Measurements from ENCODE around the gene CDK17. TPM values are rescaled to one million over a fixed set of nuclear protein-coding genes. Genes with fewer than 3 reads are reported as not detected.
"Not testable (repeated sequence)": the region's sequence is repeated elsewhere in the genome, so short reads cannot be mapped to it uniquely, and the experiment has no call there.

Gene CDK17
- total RNA-seq, 4 donors from 2014 or later, result 93.5 to 105 (median 102) TPM

GRCh38 chr12:96412431-96412830 lies 12.2 kb upstream of the CDK17 start:
- Histone ChIP-seq H3K4me3 (no peak overlapping the region), H3K27ac (no peak overlapping the region), H3K4me1 (no peaks in the 10 kb centered on the region), H3K27me3 (no peaks in the 10 kb centered on the region), H3K9me3 (no peaks in the 10 kb centered on the region), H3K36me3 (no peaks in the 10 kb centered on the region)
- DNase-seq, result no peak
- TF ChIP-seq POLR2A (IDR thresholded peaks at IDR 0.05), result no peak
- TF ChIP-seq, protein P1, sequence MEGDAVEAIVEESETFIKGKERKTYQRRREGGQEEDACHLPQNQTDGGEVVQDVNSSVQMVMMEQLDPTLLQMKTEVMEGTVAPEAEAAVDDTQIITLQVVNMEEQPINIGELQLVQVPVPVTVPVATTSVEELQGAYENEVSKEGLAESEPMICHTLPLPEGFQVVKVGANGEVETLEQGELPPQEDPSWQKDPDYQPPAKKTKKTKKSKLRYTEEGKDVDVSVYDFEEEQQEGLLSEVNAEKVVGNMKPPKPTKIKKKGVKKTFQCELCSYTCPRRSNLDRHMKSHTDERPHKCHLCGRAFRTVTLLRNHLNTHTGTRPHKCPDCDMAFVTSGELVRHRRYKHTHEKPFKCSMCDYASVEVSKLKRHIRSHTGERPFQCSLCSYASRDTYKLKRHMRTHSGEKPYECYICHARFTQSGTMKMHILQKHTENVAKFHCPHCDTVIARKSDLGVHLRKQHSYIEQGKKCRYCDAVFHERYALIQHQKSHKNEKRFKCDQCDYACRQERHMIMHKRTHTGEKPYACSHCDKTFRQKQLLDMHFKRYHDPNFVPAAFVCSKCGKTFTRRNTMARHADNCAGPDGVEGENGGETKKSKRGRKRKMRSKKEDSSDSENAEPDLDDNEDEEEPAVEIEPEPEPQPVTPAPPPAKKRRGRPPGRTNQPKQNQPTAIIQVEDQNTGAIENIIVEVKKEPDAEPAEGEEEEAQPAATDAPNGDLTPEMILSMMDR (IDR thresholded peaks at IDR 0.05), result no peak
- intact Hi-C loops (cut with DNase I; ENCODE audit: low total_unique reads), result no loop called here

- intact Hi-C loops (cut with DNase I; ENCODE audit: low total_unique reads), result loop anchor here (10.0 kb wide), 1 partner anchor 75 kb away; the partner anchor contains the start of gene CFAP54
Measured at GRCh38 chr12:96409731-96410130, 9.5 kb upstream of the CDK17 start.

DNA sequence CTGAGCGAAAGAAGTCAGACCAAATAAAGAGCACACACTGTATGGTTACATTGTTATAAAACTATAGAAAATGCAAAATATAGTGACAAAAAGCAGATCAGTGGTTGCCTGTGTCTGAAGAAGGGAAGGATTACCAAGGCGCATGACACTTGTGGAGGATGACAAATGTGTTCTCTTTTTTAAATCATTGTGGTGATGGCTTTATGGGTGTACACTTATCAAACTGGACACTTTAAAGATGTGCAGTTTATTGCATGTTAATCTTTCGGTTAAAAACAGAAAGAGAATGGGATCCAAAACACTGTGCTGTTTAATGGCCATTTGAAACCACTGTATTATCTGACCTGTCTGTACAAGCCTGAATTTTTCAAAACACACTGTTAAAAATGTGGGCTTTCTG lies 8.8 kb upstream of the CDK17 start:
- no peaks in the 10 kb centered on the region for H3K27me3 ChIP-seq
- intact Hi-C loops (cut with DNase I; ENCODE audit: low total_unique reads), result loop anchor here (10.0 kb wide), 1 partner anchor 76 kb away; the partner anchor contains the start of gene CFAP54
- H3K27ac ChIP-seq, result peak overlapping the region; percentile 62 to 77

More at GRCh38 chr12:96409731-96410130, 9.5 kb upstream of the CDK17 start:
- H3K4me1 ChIP-seq, result no peaks in the 10 kb centered on the region
- no peaks in the 10 kb centered on the region for H3K36me3 ChIP-seq
- H3K9me3 ChIP-seq, result no peaks in the 10 kb centered on the region
- H3K27ac ChIP-seq, result peak overlapping the region; percentile 62 to 77
- TF ChIP-seq POLR2A (IDR thresholded peaks at IDR 0.05), result no peak
- TF ChIP-seq, protein P1 (IDR thresholded peaks at IDR 0.05), result no peak
- H3K27me3 ChIP-seq, result no peaks in the 10 kb centered on the region
- no peak for DNase-seq
- no peak overlapping the region for H3K4me3 ChIP-seq

DNA sequence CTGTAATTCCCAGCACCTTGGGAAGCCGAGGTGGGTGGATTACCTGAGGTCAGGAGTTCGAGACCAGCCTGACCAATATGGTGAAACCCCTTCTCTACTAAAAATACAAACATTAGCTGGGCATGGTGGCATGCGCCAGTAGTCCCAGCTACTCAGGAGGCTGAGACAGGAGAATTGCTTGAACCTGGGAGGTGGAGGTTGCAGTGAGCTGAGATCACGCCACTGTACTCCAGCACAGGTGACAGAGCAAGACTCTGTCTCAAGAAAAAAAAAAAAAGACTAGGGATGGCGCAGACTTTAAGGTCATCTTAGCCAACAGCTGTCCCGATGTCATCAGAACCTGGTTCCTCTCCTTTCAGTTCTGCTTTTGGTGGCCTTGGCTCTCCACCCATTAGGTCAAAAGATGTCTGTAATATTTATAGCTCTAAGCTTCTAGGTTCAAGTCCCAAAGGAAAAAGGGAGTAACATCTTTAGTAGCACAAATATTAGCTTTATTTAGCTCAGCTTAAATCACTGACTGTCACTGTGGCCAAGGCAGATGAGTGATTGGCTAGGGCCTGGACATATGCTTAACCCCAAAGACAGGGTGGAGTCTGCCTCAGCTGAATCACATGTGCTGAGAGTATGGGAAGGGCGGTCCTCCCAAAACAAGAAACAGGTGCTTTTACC lies 7.3 kb upstream of the CDK17 start:
- not testable (repeated sequence) for H3K4me1 ChIP-seq, DNase-seq, H3K27me3 ChIP-seq, H3K9me3 ChIP-seq, H3K4me3 ChIP-seq, H3K36me3 ChIP-seq
- intact Hi-C loops (cut with DNase I; ENCODE audit: low total_unique reads), result loop anchor here (10.0 kb wide), 1 partner anchor 77 kb away; the partner anchor contains the start of gene CFAP54
- H3K27ac ChIP-seq, result peak overlapping the region; percentile 60 to 77

More for the DNA sequence above, 8.8 kb upstream of the CDK17 start:
- Histone ChIP-seq H3K4me1 (no peaks in the 10 kb centered on the region), H3K9me3 (no peaks in the 10 kb centered on the region), H3K36me3 (no peaks in the 10 kb centered on the region), H3K4me3 (no peak overlapping the region)
- DNase-seq, result no peak
- no peak for TF ChIP-seq POLR2A (IDR thresholded peaks at IDR 0.05)
- TF ChIP-seq, protein P1 (IDR thresholded peaks at IDR 0.05), result no peak

DNA sequence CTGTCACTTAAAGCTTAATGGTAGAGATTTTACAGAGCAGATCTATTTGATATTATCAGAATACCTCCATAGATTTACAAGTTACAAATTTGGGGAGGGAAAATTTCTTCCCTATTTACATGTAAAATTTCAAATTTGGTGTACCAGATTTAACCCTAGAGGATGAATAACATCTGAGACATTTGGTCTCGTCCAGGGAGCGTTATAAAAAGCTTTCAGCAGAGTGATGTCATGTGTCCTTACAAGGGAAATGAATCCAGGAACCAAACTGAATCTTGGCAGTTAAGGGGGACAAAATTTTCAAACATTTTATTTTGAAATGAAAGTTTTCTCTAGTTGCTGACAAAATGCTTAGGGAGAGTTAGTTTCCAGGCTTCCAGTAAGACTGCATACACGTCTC lies 4.5 kb upstream of the CDK17 start:
- Histone ChIP-seq H3K4me3 (no peak overlapping the region), H3K4me1 (no peaks in the 10 kb centered on the region), H3K9me3 (no peaks in the 10 kb centered on the region), H3K27me3 (no peaks in the 10 kb centered on the region), H3K27ac (peak overlapping the region in 1 of 2 donors; percentile 19), H3K36me3 (no peaks in the 10 kb centered on the region)
- intact Hi-C loops (cut with DNase I; ENCODE audit: low total_unique reads), result loop anchor here (10.0 kb wide), 1 partner anchor 80 kb away; the partner anchor contains the start of gene CFAP54
- TF ChIP-seq, protein P1 (IDR thresholded peaks at IDR 0.05), result no peak
- TF ChIP-seq POLR2A (IDR thresholded peaks at IDR 0.05), result no peak
- DNase-seq, result no peak

Measured in uterus (tissue), 4 donors.